Sciatic nerve (tissue), 2 donors: ENCODE measurements around the gene WT1. TPM values are rescaled to one million over a fixed set of nuclear protein-coding genes. Genes with fewer than 3 reads are reported as not detected.
"Not testable (repeated sequence)": the region's sequence is repeated elsewhere in the genome, so short reads cannot be mapped to it uniquely, and the experiment has no call there.

Experiments
- ATAC-seq: fragments of 200-7000 bp; cut with Tn5 transposase; one replicate; pipeline ENCODE4 v1.9.1; 2020; ENCODE audit warnings: mild to moderate bottlenecking, moderate library complexity
- DNase-seq: peaks from one replicate; pipeline ENCODE4 v3.0.0-alpha.2; 2020; ENCODE audit warnings: low spot score
- intact Hi-C: fragments of 100-400 bp; cut with DNase I; formaldehyde crosslinking; loops from one replicate; pipeline ENCODE4 v1.14.2; 2022
- total RNA-seq: library from RNA; stranded (reverse); fragmentation: NEBNext Ultra II Directional; extraction: Animal tissue kit (Norgen Biotek cat#: 25700); gene quantifications from one replicate; pipeline ENCODE4 v1.2.1, GENCODE V29; 2021
- donor health status: DM: no; HTN: no; CAD: no.
- donor health status: DM: no; HTN: no; CAD: no.

Gene WT1
- total RNA-seq: 0.98 TPM

GRCh38 chr11:32435511-32435941 is at the start of gene WT1:
Gene WT1, minus strand, starts transcription at chr11:32435539.
- intact Hi-C loops: no loop called here
- ATAC-seq (no peak), DNase-seq (no peak)

- intact Hi-C loops: no loop called here
- DNase-seq (no peak), ATAC-seq (no peak)
Observed at GRCh38 chr11:32479291-32479690, 44.0 kb upstream of the WT1 start.

GRCh38 chr11:32478277-32478731 is 43.0 kb upstream of the WT1 start:
- DNase-seq (no peak), ATAC-seq (no peak)
- intact Hi-C loops: no loop called here

- ATAC-seq (no peak), DNase-seq (no peak)
- intact Hi-C loops: no loop called here
Observed at GRCh38 chr11:32473282-32473909, 38.1 kb upstream of the WT1 start.

- no peak for ATAC-seq
- intact Hi-C loops: no loop called here
- DNase-seq: no peak
Observed at GRCh38 chr11:32472226-32472625, 36.9 kb upstream of the WT1 start.

GRCh38 chr11:32471544-32471943 is 36.2 kb upstream of the WT1 start:
- intact Hi-C loops, ATAC-seq, DNase-seq: not testable (repeated sequence)

GRCh38 chr11:32469791-32470190 is 34.5 kb upstream of the WT1 start:
- DNase-seq (no peak), ATAC-seq (no peak)
- intact Hi-C loops: no loop called here

- ATAC-seq (no peak), DNase-seq (no peak)
Observed at GRCh38 chr11:32466279-32466915, 31.1 kb upstream of the WT1 start.

GRCh38 chr11:32464078-32464477 is 28.7 kb upstream of the WT1 start:
- intact Hi-C loops: no loop called here
- DNase-seq: no peak
- ATAC-seq: no peak

More at GRCh38 chr11:32466279-32466915, 31.1 kb upstream of the WT1 start:
- intact Hi-C loops: no loop called here

GRCh38 chr11:32462011-32462690 is 26.8 kb upstream of the WT1 start:
- DNase-seq (no peak), ATAC-seq (no peak)
- intact Hi-C loops: no loop called here

GRCh38 chr11:32456864-32457263 is 21.5 kb upstream of the WT1 start:
- intact Hi-C loops: no loop called here
- no peak for DNase-seq
- ATAC-seq: no peak

GRCh38 chr11:32454993-32455392 is 19.7 kb upstream of the WT1 start:
- intact Hi-C loops: no loop called here
- no peak for ATAC-seq

GRCh38 chr11:32451808-32452207 is 16.5 kb upstream of the WT1 start:
- DNase-seq: no peak

More at GRCh38 chr11:32454993-32455392, 19.7 kb upstream of the WT1 start:
- DNase-seq: no peak

GRCh38 chr11:32450372-32450771 is 15.0 kb upstream of the WT1 start:
- no peak for ATAC-seq
- intact Hi-C loops: no loop called here
- DNase-seq: no peak

More at GRCh38 chr11:32451808-32452207, 16.5 kb upstream of the WT1 start:
- ATAC-seq: peak; percentile 92
- intact Hi-C loops: no loop called here

GRCh38 chr11:32448232-32448631 is 12.9 kb upstream of the WT1 start:
- DNase-seq (no peak), ATAC-seq (no peak)

GRCh38 chr11:32447252-32447651 is 11.9 kb upstream of the WT1 start:
- no peak for DNase-seq
- ATAC-seq: no peak
- intact Hi-C loops: no loop called here

More at GRCh38 chr11:32448232-32448631, 12.9 kb upstream of the WT1 start:
- intact Hi-C loops: no loop called here

GRCh38 chr11:32446227-32446626 is 10.9 kb upstream of the WT1 start:
- intact Hi-C loops: no loop called here
- no peak for DNase-seq
- no peak for ATAC-seq

- ATAC-seq: no peak
- intact Hi-C loops: no loop called here
- no peak for DNase-seq
Observed at GRCh38 chr11:32444186-32444585, 8.8 kb upstream of the WT1 start.

GRCh38 chr11:32440916-32441315 is 5.6 kb upstream of the WT1 start:
- DNase-seq: no peak
- intact Hi-C loops: no loop called here
- ATAC-seq: no peak

- intact Hi-C loops: no loop called here
- no peak for ATAC-seq
- no peak for DNase-seq
Observed at GRCh38 chr11:32440312-32440908, 5.1 kb upstream of the WT1 start.
